Measurements from ENCODE around the gene RAET1E.
"Not testable (repeated sequence)": the region's sequence is repeated elsewhere in the genome, so short reads cannot be mapped to it uniquely, and the experiment has no call there.

RAET1E gene

DNA sequence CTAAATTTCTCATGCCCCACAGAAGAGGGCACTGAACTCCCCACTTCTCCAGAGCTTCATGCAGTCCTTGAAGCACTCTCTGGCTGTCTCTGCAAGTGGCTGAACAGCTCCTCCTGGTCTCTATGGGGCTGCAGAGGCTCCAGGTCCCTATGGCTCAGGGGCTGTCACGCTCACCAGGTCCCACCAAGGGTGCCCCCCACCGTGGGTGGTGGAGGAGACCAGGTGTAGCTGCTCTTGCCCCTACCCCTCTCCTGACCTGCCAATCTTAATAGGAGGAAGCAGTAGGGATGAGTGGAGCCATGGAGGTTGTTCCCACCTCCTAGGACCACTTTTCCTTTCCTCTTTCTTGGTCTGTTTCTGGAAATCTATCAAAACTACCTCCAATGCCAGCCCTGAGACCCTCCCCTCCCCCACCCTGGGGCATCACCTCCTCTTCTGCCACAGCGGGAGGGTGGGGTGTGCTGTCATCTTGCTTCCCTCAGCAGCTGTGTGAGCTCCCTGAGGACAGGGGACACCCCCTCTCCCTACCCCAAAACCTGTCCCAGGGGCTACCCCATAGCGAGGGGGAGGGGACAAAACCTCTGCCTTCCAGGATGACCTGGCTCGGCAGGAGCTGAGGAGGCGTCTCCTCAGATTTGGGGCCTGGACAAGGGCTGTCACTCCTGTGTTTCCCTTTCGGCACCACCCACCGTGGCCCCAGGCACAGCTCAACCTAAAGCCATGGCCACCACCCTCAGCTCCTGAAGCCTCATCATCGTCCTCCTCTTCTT, 12.0 kb upstream of the RAET1E start:
- DNase-seq (ENCODE audit: low read depth): no peak

DNA sequence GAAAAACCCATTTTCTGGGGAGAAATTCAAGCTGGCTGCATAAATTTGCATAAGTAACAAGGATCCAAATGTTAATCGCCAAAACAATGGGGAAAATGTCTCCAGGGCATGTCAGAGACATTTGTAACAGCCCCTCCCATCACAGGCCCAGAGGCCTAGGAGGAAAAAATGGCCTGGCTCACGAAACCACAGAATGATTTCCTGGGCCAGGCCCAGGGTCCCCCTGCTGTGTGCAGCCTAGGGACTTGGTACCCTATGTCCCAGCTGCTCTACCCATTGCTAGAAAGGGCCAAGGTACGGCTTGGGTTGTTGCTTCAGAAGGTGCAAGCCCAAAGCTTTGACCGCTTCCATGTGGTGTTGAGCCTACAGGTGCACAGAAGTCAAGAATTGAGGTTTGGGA, 10.6 kb upstream of the RAET1E start:
- DNase-seq (ENCODE audit: low read depth): not testable (repeated sequence)

DNA sequence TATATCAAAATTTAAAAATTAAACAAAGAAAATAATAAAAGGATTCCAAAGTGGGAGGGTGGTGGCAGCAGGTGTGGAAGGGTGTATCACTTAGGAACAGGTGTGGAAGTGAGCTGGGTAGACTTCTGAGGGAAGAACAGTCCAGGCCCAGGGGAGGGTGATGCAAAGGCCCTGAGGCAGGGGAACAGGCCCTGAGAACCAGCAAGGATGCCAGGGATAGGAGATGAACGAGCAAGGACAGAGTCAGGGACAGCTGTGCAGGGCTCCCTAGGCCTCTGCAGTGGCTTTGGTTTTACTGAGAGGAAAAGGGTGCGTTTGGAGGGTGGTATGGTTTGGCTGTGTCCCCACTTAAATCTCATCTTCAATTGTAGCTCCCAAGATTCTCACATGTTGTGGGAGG, 9.4 kb upstream of the RAET1E start:
- DNase-seq (ENCODE audit: low read depth): no peak

DNA sequence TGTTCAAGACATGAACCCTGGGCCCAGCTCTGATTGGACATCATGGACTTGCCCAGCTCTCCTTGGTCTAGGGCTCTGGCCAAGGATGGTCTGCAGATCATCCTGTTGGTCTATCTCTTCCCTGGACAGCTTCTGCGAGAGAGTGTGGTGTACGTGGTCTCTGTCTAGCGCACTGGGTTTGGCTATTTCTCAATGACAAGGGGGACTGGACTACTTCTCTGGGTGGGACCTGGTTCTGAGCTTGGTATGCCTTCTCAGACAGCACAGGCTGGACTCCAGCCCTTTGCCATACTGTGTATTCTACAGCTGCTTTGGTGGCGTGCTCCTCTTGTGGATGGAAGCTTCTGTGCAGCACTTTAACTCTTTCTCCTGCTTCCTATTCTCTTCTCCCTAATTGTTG, 8.5 kb upstream of the RAET1E start:
- DNase-seq (ENCODE audit: low read depth): no peak

DNA sequence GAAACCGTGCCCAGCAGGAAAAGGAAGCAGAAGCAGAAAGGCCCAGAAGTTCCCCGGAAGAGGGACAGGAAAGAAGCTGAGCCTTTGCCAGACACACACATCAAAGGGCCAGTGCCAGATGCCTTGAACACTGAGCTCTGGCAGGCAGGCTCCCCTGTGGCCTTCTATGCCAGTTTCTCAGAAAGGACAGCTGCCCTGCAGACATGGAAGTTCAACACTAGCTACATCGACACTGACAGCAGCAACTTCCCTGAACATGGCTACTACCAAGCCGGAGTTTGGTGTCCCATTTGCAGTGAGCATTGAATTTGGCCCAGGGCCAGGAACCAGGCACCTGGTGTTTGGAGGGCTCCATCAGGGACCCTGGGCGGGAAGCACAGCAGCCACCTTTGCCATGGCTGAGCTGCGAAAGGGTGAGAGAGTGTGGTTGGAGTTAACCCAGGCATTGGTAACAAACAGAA, 8.0 kb upstream of the RAET1E start:
- DNase-seq (ENCODE audit: low read depth): no peak

DNA sequence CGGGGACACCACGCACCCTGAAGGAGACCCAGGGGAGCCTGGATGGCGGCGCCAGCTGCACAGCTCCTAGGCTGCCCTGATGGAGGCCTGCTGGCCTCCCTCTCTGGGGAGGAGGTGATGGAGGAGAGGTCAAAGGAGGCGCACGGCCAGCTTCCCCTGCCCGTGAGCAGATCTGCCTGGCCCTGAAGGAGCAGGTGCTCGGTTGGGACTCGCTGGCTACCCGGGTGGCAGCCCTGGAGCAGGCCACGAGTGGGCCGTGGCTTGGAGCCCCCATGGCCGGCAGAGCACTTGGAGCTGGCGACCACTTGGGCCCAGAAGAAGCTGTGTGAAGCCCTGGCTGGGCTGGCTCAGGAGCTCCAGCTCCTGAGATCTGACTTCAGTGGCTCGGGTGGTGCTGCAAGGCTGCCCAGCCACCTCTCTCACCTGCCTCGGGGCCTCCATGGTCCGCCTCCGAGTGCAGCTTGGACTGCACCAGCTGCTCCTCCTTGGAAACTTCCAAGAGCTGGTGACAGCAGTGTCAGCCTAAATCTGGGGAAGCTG, 7.5 kb upstream of the RAET1E start:
- DNase-seq (ENCODE audit: low read depth): no peak

DNA sequence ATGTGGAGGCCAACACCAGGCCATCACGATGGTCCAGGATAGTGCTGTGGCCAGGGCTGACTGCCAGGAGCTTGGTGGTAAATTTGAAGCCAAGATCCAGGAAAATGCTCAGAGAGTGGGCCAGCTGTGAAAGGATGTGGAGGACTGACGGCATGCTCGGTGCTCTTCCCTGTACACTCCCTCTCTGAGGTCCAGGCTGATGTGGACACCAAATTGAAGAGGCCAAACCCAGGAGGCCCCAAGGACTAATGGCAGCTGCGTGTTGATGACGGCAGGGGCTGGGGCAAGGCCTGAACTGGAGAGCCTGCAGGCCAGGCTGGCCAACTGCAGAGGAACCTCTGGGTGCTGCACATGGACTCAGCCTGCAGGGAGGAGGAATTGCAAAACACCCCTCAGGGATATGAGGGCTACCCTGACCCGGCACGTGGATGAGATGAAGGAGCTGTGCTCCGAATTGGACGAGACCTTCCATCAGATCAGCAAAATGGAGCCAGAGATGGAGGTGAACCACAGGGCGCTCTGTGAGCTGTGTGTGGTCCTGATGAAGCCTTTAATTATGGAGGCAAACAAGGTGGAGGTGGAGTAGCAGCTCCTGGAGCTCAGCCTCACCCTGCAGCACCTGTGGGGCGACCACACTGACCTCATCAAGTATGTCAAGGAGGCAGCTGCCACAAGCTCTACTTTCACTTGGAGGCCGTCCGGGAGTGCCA, 6.9 kb upstream of the RAET1E start:
- DNase-seq (ENCODE audit: low read depth): no peak

DNA sequence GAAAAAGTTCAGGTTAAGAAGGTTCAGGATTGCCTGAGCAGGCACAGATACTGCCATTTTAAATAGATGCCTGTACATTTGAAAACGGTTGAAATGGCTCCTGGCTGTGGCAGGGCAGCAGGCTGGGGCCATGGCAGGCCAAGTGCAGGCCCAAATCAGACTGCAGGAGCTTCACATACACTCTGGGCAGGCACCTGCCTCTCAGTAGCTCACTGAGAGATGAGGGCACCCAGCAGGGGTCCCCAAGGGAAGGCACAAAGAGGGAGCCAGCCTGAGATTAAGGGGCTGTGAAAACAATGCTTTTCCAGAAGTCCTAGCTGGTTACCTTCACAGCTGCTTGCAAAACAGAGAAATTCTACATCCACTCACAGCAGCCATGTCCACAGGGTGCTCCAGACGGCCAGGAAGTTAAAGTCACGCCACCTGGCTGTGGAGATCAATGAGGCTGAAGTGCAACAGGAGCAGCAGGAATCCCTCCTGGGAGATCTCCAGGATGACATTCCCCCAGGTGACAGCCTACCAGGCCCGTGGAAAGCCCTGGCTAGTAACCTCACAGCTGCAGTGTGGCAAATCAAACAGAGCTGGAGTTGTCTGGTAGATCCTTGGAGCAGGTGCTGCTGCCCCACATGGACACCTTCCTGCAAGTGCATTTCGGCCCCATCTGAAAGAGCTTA, 6.2 kb upstream of the RAET1E start:
- no peak for DNase-seq (ENCODE audit: low read depth)

DNA sequence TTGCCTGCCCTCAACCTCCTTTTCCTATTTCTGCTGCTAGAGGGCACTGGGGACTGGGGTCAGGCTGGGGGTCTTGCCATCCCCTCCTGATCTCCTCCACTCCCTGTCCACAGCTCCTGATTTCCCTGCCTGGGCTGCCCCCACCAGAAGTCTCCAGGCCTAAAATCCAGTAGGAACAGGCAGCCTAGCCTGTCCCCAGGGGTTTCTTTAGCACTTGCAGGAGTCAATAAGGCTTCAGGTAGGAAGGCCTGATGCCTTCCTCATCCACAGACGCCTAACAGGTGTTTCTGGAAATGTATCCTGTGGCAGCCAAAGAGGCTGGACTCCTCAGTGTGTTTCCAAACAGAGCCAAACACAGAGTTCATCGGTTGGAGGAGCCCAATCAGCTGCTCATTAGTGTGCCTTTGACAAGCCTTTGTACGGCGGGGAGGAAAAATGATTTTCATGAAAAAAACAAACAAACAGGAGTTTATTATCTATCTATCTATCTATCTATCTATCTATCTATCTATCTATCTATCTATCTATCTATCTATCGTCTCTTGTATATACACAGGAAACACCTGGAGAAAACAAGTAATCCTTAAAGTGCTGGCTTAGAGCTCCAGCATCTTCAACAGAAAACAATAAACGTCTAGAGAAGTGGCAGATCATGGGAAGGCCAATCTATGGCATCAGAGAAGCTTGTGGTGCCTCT, 3.7 kb upstream of the RAET1E start:
- DNase-seq (ENCODE audit: low read depth): no peak

DNA sequence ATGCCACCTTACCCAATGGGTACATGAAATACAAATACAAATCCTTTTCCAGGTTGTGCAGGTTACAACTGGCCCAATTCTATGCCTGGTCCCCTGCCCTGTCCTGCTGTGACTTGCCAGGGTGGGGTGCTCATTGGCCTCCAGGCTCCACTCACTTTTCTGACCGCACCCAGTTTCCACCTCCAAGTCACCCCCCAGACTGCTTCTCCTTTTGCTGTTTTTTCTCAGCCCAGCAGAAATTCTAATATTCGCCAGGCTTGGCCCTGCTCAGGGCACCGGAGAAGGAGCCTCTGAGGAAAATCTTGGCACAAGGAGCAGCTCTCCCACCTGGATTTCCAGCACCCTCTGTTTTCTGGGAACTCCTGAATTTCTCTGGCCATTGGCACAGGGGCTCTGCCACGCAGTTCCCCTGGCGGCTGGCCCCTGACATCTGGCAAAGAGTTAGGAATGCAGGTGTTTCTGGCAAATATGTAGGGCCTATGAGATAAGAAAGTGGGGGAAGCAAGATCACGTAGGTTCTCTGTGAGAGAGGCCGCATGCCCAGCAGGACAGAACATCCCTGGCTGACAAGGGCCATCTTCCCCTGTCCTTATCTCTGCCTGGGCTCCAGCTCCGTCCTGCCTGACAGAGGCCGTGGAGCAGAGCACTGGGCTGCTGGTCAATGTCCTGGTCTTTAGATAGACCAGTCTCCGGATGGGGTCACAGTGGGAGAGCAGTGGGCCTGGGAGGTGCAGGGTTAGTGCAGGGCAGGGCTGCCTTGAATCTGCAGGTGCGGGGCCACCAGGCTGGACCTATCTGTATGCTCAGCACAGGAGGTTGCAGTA, 2.9 kb upstream of the RAET1E start:
- DNase-seq (ENCODE audit: low read depth): no peak

DNA sequence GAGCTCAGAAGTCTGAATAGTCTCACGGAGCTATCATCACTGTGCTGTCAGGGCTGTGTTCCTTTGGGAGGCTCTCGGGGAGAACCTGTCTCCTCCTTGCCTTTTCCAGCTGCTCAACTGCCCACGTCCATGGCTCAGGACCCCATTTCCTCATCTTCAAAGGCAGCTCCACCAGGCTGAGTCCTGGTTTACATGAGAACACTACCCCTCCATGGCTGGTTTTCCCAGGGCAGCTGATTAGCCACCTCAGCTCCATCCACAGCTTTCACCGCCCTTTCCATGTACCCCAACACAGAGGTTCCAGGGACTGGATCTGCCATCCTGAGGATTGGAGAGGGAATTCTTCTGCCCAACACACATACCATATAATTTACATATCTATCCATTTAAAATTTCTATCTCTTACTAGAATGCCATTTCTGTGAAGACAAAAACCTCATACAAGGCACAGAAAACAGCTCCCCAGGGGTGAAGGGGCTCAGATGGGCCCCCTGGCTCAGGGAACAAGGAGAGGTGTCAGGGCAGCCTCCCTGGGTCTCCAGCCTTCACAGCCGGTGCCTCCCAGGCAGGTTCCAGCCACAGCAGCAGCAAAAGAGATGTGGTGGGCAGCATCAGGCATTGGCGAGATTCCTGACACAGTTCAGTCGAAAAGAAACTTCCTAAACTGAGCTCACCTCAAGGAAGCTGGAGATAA, 2.2 kb upstream of the RAET1E start:
- no peak for DNase-seq (ENCODE audit: low read depth)

DNA sequence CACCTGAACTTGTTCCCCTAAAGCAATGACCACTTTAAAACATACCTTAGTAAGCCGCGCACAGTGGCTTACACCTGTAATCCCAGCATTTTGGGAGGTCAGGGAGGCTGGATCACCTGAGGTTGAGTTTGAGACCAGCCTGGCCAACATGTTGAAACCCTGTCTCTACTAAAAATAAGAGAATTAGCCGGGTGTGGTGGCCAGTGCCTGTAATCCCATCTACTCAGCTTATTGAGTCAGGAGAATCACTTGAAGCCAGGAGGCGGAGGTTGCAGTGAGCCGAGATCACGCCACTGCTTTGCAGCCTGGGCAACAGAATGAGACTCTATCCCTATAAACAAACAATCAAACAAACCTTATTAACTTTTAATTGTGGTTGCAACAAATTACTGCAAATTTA, 1.6 kb upstream of the RAET1E start:
- DNase-seq (ENCODE audit: low read depth): no peak

DNA sequence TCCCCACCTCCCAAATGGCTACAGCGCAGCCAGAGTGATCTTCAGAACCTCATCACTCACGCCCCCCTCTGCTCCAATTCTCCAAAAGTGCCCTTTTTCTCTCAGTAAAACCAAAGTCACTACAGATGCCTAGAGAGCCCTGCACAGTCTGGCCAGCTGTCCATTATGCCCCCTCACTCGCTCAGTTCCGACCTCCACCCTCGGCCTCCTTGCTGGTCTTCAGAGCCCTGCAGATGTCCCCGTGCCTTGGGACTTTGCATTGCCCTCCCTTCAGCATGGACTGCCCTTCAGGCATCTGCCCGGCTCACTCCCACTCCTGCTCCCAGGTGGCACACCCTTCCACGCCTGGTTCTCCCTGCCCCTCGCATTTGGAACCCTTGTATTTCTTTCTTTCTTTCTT, 1.1 kb upstream of the RAET1E start:
- no peak for DNase-seq (ENCODE audit: low read depth)

DNA sequence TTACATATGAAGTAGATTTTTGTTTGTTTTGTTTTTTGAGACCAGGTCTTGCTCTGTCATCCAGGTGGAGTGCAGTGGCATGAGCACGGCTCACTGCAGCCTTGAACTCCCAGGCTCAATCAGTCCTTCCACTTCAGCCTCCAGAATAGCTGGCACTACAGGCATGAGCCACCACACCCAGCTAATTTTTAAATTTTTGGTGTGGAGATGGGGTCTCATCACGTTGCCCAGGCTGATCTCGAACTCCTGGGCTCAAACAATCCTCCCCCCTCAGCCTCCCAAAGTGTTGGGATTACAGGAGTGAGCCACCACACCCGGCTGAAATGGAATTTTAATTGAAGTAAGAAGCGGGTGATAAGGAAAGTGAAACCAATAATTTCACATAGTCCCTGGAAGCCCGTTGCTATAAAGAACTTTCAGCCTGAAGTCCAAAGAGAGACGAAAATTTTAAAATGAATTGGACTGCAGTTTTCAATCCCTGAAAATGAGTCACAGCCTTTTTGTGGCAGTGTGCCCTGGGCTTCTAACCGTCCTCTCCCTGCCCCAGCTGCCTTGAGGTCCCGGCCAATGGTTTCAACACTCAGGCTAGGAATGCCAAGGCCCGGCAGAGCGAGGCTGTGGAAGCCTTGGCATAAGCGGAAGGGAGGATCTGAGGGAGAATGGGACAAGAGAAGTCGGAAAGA, 757 bp downstream of the RAET1E start:
- no peak for DNase-seq (ENCODE audit: low read depth)

DNA sequence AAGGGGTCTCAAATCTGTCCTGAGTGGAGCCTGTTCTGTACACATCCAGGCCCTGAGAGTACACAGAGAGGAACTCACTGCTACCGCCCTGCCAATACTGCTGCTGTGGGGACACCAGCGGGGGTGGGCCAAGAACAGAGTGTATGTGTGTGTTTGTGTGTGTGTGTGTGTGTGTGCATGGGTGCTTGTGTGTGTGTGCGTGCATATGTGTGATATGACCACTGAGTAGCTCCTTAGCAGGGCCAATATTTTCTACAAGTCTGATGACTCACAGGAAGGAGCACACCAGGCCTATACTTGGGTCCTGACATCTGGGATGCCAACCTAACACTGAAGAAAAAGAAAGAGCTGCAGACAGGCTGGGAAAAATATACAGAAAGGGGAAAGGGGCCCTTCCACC, 1.4 kb downstream of the RAET1E start:
- DNase-seq (ENCODE audit: low read depth): no peak

DNA sequence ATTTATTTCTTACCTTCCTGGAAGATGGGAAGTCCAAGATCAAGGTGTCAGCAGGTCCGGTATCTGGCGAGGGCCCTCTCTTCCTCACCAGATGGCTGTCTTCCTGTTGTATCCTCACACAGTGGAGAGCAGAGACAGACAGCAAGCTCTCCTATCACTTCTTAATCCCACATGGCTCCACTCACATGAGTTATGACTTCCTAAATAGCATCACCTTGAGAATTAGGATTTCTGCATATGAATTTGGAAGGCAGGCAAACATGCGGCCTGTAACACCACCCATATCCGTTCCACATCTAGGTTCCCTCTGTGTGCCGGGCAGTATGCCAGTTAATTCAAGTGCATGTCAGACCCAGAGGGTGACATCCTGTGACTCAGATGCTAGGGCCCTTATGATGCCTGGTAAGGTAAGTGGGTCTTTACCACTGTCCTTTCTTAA, 2.1 kb downstream of the RAET1E start:
- no peak for DNase-seq (ENCODE audit: low read depth)

DNA sequence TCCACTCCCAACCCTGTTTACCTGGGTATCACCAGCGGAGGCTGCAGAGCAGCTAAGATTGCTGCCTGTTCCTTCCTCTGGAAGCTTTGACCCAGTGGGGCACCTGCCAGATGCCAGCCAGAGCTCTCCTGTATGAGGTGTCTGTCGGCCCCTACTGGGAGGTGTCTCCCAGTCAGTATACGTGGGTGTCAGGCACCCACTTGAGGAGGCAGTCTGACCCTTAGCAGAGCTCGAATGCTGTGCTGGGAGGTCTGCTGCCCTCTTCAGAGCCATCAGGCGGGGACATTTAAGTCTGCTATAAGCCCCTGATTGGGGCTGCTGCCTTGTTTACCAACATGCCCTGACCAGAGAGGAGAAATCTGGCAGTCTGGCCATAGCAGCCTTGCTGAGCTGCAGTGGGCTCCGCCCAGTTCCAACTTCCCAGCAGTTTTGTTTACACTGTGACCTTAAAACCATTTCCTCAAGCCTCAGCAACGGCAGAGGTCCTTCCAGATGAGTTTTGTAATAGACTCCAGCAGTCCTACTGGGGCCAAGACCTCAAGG, 2.8 kb downstream of the RAET1E start:
- no peak for DNase-seq (ENCODE audit: low read depth)

DNA sequence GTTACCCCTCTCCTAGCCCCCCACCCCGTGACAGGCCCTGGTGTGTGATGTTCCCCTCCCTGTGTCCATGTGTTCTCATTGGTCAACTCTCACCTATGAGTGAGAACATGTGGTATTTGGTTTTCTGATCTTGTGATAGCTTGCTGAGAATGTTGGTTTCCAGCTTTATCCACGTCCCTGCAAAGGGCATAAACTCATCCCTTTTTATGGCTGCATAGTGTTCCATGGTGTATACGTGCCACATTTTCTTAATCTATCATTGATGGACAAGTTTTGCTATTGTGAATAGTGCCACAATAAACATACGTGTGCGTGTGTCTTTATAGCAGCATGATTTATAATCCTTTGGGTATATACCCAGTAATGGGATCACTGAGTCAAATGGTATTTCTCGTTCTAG, 6.0 kb downstream of the RAET1E start:
- DNase-seq (ENCODE audit: low read depth): not testable (repeated sequence)

DNA sequence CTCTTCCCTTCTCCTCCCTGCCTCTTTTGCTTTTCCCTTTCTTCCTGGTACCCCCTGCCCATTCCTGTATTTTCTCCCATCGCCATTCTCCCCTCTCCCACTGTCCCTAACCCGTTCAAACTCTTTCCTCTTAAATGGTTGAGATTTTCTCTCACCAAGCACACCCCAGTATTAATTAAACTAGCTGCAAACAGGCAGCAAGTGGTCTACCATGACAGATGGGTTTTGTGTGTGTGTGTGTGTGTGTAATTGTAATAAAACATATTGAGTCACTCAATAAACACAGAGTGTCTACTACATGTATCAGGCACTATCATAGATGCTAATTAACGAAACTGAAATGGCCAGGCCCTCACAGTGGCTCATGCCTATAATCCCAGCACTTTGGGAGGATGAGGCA, 6.7 kb downstream of the RAET1E start:
- no peak for DNase-seq (ENCODE audit: low read depth)

DNA sequence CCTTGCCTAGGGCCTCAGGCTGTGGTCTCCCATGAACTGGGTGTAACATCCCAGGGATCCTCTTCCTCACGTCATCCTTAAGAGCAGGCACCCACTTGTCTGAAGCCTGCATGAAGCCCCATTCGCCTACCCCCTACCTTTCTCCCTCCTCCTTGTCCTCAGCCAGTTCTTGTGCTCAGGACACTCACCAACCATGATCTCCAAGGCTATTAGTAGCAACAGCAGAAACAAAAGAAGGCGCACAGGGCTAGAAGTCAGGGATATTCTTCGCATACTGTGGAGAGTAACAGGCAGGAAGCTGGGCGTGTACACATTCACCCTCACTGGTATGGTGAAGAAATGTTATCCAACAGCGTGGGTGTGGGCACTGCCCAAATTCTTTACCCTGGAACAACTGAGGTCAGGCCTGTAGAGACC, 7.3 kb downstream of the RAET1E start:
- DNase-seq (ENCODE audit: low read depth): no peak

Measured in activated T-cell treated with anti-CD3 and anti-CD28 coated beads for 24 hours (primary cell).